PC-3 (cell line): ENCODE results near the gene CEP85. TPM values are rescaled to one million over a fixed set of nuclear protein-coding genes. Genes with fewer than 3 reads are reported as not detected.

Experiments used
- ATAC-seq: fragments of 200-7000 bp; cut with Tn5 transposase; 2 replicates; pipeline ENCODE4 v1.9.1; 2020; ENCODE audit warnings: mild to moderate bottlenecking, moderate library complexity
- BruUV-seq: library from RNA; stranded (reverse); fragments of 400-500 nt; replicated peaks from 2 replicates; lab custom pipeline; 2021; lab: Mats Ljungman, UMichigan
- CTCF ChIA-PET: fragments of 300-600 bp; sonication (Branson Sonifier 250); formaldehyde crosslinking; loops from one replicate; lab custom pipeline; 2022; ENCODE audit warnings: antibody characterized with exemption; lab: Charles Lee
- POLR2A ChIA-PET: fragments of 300-600 bp; sonication (Branson Sonifier 250); formaldehyde crosslinking; loops from one replicate; lab custom pipeline; 2022; ENCODE audit warnings: antibody characterized with exemption; ENCODE audit not compliant: unreplicated experiment; lab: Charles Lee
- DNase-seq: peaks from one replicate; pipeline ENCODE4 v3.0.0-alpha.2; 2015
- H2AFZ ChIP-seq: fragments of 300-600 bp; sonication (generic); 2 replicates; pipeline ENCODE4 v1.6.0; 2016; ENCODE audit warnings: antibody characterized with exemption, low read length
- H3F3A ChIP-seq: fragments of 300-600 bp; sonication (generic); one replicate; pipeline ENCODE4 v1.6.0; 2017; ENCODE audit warnings: antibody characterized with exemption, low read length, control low read depth, mild to moderate bottlenecking; ENCODE audit not compliant: unreplicated experiment
- H3K27ac ChIP-seq: fragments of 300-600 bp; sonication (generic); 2 replicates; pipeline ENCODE4 v1.5.1; 2016; ENCODE audit warnings: mild to moderate bottlenecking, low read length
- H3K27me3 ChIP-seq: fragments of 300-600 bp; sonication (generic); 2 replicates; pipeline ENCODE4 v1.6.1; 2016; ENCODE audit warnings: low read length, mixed read lengths
- H3K36me3 ChIP-seq: fragments of 300-600 bp; sonication (generic); 2 replicates; pipeline ENCODE4 v1.6.1; 2016; ENCODE audit warnings: low read depth, mixed run types, low read length, mixed read lengths
- H3K4me1 ChIP-seq: fragments of 300-600 bp; sonication (generic); 2 replicates; pipeline ENCODE4 v1.5.1; 2016; ENCODE audit warnings: low read length; ENCODE audit not compliant: insufficient read depth
- H3K4me2 ChIP-seq: fragments of 300-600 bp; sonication (generic); 2 replicates; pipeline ENCODE4 v1.6.0; 2016; ENCODE audit warnings: low read length
- H3K4me3 ChIP-seq: fragments of 300-600 bp; sonication (generic); 2 replicates; pipeline ENCODE4 v1.5.1; 2016; ENCODE audit warnings: mild to moderate bottlenecking, low read length, mixed read lengths
- H3K79me2 ChIP-seq: fragments of 300-600 bp; sonication (generic); 2 replicates; pipeline ENCODE4 v1.6.1; 2017; ENCODE audit warnings: low read length, mixed read lengths
- H3K9ac ChIP-seq: fragments of 300-600 bp; sonication (generic); 2 replicates; pipeline ENCODE4 v1.6.0; 2016; ENCODE audit warnings: mild to moderate bottlenecking, low read length
- H3K9me2 ChIP-seq: fragments of 300-600 bp; sonication (generic); replicated peaks from 2 replicates; pipeline ENCODE4 v1.6.1; 2016; ENCODE audit warnings: mixed run types, low read length, mixed read lengths
- H3K9me3 ChIP-seq: fragments of 300-600 bp; sonication (generic); 2 replicates; pipeline ENCODE4 v1.6.1; 2016; ENCODE audit warnings: low read length, mixed read lengths
- H4K20me1 ChIP-seq: fragments of 300-600 bp; sonication (generic); 2 replicates; pipeline ENCODE4 v1.6.1; 2016; ENCODE audit warnings: low read length, mixed read lengths
- CTCF ChIP-seq: fragments of 300-600 bp; sonication (generic); conservative IDR thresholded peaks from 2 replicates; pipeline ENCODE4 v1.5.1; 2017; ENCODE audit warnings: antibody characterized with exemption, low read depth, mild to moderate bottlenecking, low read length
- EZH2 ChIP-seq: fragments of 300-600 bp; sonication (generic); IDR thresholded peaks from one replicate; pipeline ENCODE4 v1.6.1; 2017; ENCODE audit warnings: antibody characterized with exemption, mild to moderate bottlenecking, low read length; ENCODE audit not compliant: unreplicated experiment
- EZH2phosphoT487 ChIP-seq: fragments of 300-600 bp; sonication (generic); IDR thresholded peaks from 2 replicates; pipeline ENCODE4 v1.6.1; 2018; ENCODE audit warnings: mild to moderate bottlenecking, antibody characterized with exemption, low read length, borderline replicate concordance
- intact Hi-C: fragments of 100-400 bp; cut with micrococcal nuclease; formaldehyde crosslinking; loops from 2 replicates; pipeline ENCODE4 v1.9.0; 2023
- total RNA-seq: library from RNA; depleted of rRNA; stranded (reverse); fragments of >200 nt; gene quantifications from 2 replicates; pipeline ENCODE4 v1.2.3, GENCODE V29; 2014

Gene CEP85
- total RNA-seq, 1 experiment from 2014 or later: 30.6 TPM

GRCh38 chr1:26278303-26278702, 44.3 kb downstream of the CEP85 start:
- H3K9me3 ChIP-seq: no peaks in the 10 kb centered on the region
- H3K4me1 ChIP-seq: peaks cover 82% of the 10 kb centered on the region
- no peak overlapping the region for H2AFZ ChIP-seq
- no TSS peak for BruUV-seq
- no peak for TF ChIP-seq CTCF
- H3K9ac ChIP-seq: peak overlapping the region; percentile 87
- H3K36me3 ChIP-seq: peaks cover 33% of the 10 kb centered on the region
- H3K4me3 ChIP-seq: 0 out of 2 replicates have a peak overlapping the region, but pooled peaks have one; percentile 35
- H3K4me2 ChIP-seq: peak overlapping the region; percentile 94
- DNase-seq (peak; percentile 92), ATAC-seq (peak; percentile 43)
- peaks cover 38% of the 10 kb centered on the region for H3F3A ChIP-seq
- ChIA-PET POLR2A (no interaction called here), CTCF (interaction anchor here (0.5 to 1.2 kb wide), 2 partner anchors 43 to 44 kb away, joined by 3 read pairs; partner anchors contain the start of gene CEP85)
- H3K27me3 ChIP-seq: no peaks in the 10 kb centered on the region
- H3K9me2 ChIP-seq: no peaks in the 10 kb centered on the region
- intact Hi-C loops: loop anchor here (1.0 to 2.0 kb wide), 2 partner anchors 28 to 113 kb away; partner anchors contain the start of gene UBXN11
- H3K79me2 ChIP-seq: peaks cover 34% of the 10 kb centered on the region
- peaks cover 9% of the 10 kb centered on the region; the same call in 1 of the 2 replicates for H4K20me1 ChIP-seq
- H3K27ac ChIP-seq: peak overlapping the region; percentile 99

GRCh38 chr1:26278724-26279455, 44.9 kb downstream of the CEP85 start:
- peaks cover 84% of the 10 kb centered on the region for H3K4me1 ChIP-seq
- CTCF ChIA-PET: interaction anchor here (0.5 to 1.2 kb wide), 6 partner anchors 43 to 138 kb away, joined by 3 to 6 read pairs (median 3); partner anchors contain the start of genes CEP85 and ZNF593
- peaks cover 34% of the 10 kb centered on the region for H3K79me2 ChIP-seq
- no peaks in the 10 kb centered on the region for H3K9me2 ChIP-seq
- no peak overlapping the region for H2AFZ ChIP-seq
- peaks cover 9% of the 10 kb centered on the region; the same call in 1 of the 2 replicates for H4K20me1 ChIP-seq
- ATAC-seq (peak; percentile 23), DNase-seq (peak; percentile 93)
- TF ChIP-seq EZH2 (no peak), EZH2phosphoT487 (no peak), CTCF (no peak)
- H3K27ac ChIP-seq: peak overlapping the region; percentile 99
- peaks cover 33% of the 10 kb centered on the region for H3K36me3 ChIP-seq
- peak overlapping the region; percentile 94 for H3K4me2 ChIP-seq
- peak overlapping the region; percentile 87 for H3K9ac ChIP-seq
- POLR2A ChIA-PET: interaction anchor here (0.5 to 0.8 kb wide), 3 partner anchors 10 to 281 kb away, joined by 3 to 5 read pairs (median 4); partner anchors contain the start of gene PAFAH2
- no peaks in the 10 kb centered on the region for H3K9me3 ChIP-seq
- peak overlapping the region; percentile 75 for H3K4me3 ChIP-seq
- H3K27me3 ChIP-seq: no peaks in the 10 kb centered on the region
- TSS peak; percentile 59 for BruUV-seq
- intact Hi-C loops: loop anchor here (1.0 to 2.0 kb wide), 2 partner anchors 28 to 112 kb away; partner anchors contain the start of gene UBXN11
- H3F3A ChIP-seq: peaks cover 38% of the 10 kb centered on the region
